WTC11 (cell line): ENCODE results near the gene WDR7.

Experiments used
- CREB1 ChIP-seq: sonication (generic); formaldehyde crosslinking; IDR thresholded peaks from 2 replicates; pipeline ENCODE4 v1.8.0; 2023; ENCODE audit warnings: mild to moderate bottlenecking, missing genetic modification reagents
- CREM ChIP-seq: sonication (generic); formaldehyde crosslinking; IDR thresholded peaks from 2 replicates; pipeline ENCODE4 v1.8.1; 2022; ENCODE audit warnings: mild to moderate bottlenecking, missing genetic modification reagents, moderate library complexity
- E2F1 ChIP-seq: sonication (generic); formaldehyde crosslinking; IDR thresholded peaks from 2 replicates; pipeline ENCODE4 v1.8.0; 2022; ENCODE audit warnings: mild to moderate bottlenecking, missing genetic modification reagents
- GABPB1 ChIP-seq: sonication (generic); formaldehyde crosslinking; IDR thresholded peaks from 2 replicates; pipeline ENCODE4 v1.8.1; 2023; ENCODE audit warnings: mild to moderate bottlenecking, missing genetic modification reagents
- GRHL2 ChIP-seq: fragments of 250-450 bp; sonication (Bioruptor Pico); IDR thresholded peaks from 2 replicates; pipeline ENCODE4 v1.8.0; 2022; ENCODE audit warnings: mild to moderate bottlenecking, moderate library complexity; ENCODE audit not compliant: insufficient replicate concordance, severe bottlenecking
- MLX ChIP-seq: sonication (generic); formaldehyde crosslinking; IDR thresholded peaks from 2 replicates; pipeline ENCODE4 v1.8.1; 2023; ENCODE audit warnings: mild to moderate bottlenecking, missing genetic modification reagents, moderate library complexity
- NR2C2 ChIP-seq: sonication (generic); formaldehyde crosslinking; IDR thresholded peaks from 2 replicates; pipeline ENCODE4 v1.8.0; 2022; ENCODE audit warnings: mild to moderate bottlenecking, missing genetic modification reagents
- PRDM15 ChIP-seq: sonication (generic); formaldehyde crosslinking; IDR thresholded peaks from 2 replicates; pipeline ENCODE4 v1.8.0; 2022; ENCODE audit warnings: missing genetic modification reagents
- SP1 ChIP-seq: sonication (generic); formaldehyde crosslinking; conservative IDR thresholded peaks from 2 replicates; pipeline ENCODE4 v1.8.1; 2022; ENCODE audit warnings: missing genetic modification reagents
- TF ChIP-seq, protein P1 (sequence below): fragments of 200-600 bp; IDR thresholded peaks from 2 replicates; pipeline ENCODE4 v1.8.0; 2022; ENCODE audit warnings: antibody characterized with exemption

GRCh38 chr18:57022716-57023115, 371.6 kb downstream of the WDR7 start:
- TF ChIP-seq E2F1 (CRISPR knock-in tag) = no peak
- TF ChIP-seq, protein P1, sequence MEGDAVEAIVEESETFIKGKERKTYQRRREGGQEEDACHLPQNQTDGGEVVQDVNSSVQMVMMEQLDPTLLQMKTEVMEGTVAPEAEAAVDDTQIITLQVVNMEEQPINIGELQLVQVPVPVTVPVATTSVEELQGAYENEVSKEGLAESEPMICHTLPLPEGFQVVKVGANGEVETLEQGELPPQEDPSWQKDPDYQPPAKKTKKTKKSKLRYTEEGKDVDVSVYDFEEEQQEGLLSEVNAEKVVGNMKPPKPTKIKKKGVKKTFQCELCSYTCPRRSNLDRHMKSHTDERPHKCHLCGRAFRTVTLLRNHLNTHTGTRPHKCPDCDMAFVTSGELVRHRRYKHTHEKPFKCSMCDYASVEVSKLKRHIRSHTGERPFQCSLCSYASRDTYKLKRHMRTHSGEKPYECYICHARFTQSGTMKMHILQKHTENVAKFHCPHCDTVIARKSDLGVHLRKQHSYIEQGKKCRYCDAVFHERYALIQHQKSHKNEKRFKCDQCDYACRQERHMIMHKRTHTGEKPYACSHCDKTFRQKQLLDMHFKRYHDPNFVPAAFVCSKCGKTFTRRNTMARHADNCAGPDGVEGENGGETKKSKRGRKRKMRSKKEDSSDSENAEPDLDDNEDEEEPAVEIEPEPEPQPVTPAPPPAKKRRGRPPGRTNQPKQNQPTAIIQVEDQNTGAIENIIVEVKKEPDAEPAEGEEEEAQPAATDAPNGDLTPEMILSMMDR = no peak
- no peak for TF ChIP-seq NR2C2
- TF ChIP-seq SP1 (CRISPR knock-in tag) = no peak
- no peak for TF ChIP-seq CREB1 (CRISPR knock-in tag)
- no peak for TF ChIP-seq MLX (CRISPR knock-in tag)
- no peak for TF ChIP-seq GRHL2
- TF ChIP-seq PRDM15 = no peak
- TF ChIP-seq GABPB1 (CRISPR knock-in tag) = no peak
- TF ChIP-seq CREM (CRISPR knock-in tag) = no peak
